KMS-11 (cell line): ENCODE measurements around the gene CBR4.

ENCODE experiments used
- H2AFZ ChIP-seq: fragments of 200-600 bp; sonication (generic); 2 replicates; pipeline ENCODE4 v1.6.1; 2016; ENCODE audit warnings: antibody characterized with exemption, mixed run types, low read depth
- H3K27ac ChIP-seq: fragments of 200-600 bp; sonication (generic); 2 replicates; pipeline ENCODE4 v1.6.1; 2016; ENCODE audit warnings: mild to moderate bottlenecking, mixed run types
- H3K27me3 ChIP-seq: fragments of 200-600 bp; sonication (generic); 2 replicates; pipeline ENCODE4 v1.6.1; 2017; ENCODE audit warnings: mild to moderate bottlenecking, low read depth, mixed run types, moderate library complexity; ENCODE audit not compliant: insufficient read depth
- H3K36me3 ChIP-seq: fragments of 200-600 bp; sonication (generic); 2 replicates; pipeline ENCODE4 v1.6.1; 2017; ENCODE audit warnings: mild to moderate bottlenecking, mixed run types; ENCODE audit not compliant: insufficient read depth
- H3K4me1 ChIP-seq: fragments of 200-600 bp; sonication (generic); 2 replicates; pipeline ENCODE4 v1.6.1; 2016; ENCODE audit warnings: mild to moderate bottlenecking, low read depth, mixed run types; ENCODE audit not compliant: poor library complexity, severe bottlenecking
- H3K4me2 ChIP-seq: fragments of 200-600 bp; sonication (generic); 2 replicates; pipeline ENCODE4 v1.7.0; 2016; ENCODE audit warnings: mild to moderate bottlenecking, mixed run types
- H3K4me3 ChIP-seq: fragments of 200-600 bp; sonication (generic); IDR thresholded peaks from 2 replicates; pipeline ENCODE4 v1.6.1; 2017; ENCODE audit warnings: low read depth, low read length, mixed read lengths; ENCODE audit not compliant: insufficient read depth
- H3K79me2 ChIP-seq: fragments of 200-600 bp; sonication (generic); 2 replicates; pipeline ENCODE4 v1.6.1; 2016; ENCODE audit warnings: low read depth, mixed run types; ENCODE audit not compliant: insufficient read depth
- H3K9ac ChIP-seq: fragments of 200-600 bp; sonication (generic); 2 replicates; pipeline ENCODE4 v1.6.1; 2016; ENCODE audit warnings: mild to moderate bottlenecking, mixed run types
- H4K20me1 ChIP-seq: fragments of 200-600 bp; sonication (generic); 2 replicates; pipeline ENCODE4 v1.6.1; 2016; ENCODE audit warnings: mild to moderate bottlenecking, mixed run types; ENCODE audit not compliant: insufficient read depth
- CTCF ChIP-seq: fragments of 200-600 bp; sonication (generic); conservative IDR thresholded peaks from 2 replicates; pipeline ENCODE4 v1.6.1; 2017; ENCODE audit warnings: low read depth, mild to moderate bottlenecking, antibody characterized with exemption, low read length, moderate library complexity, mixed read lengths

CBR4 gene

GRCh38 chr4:169030562-169030982 is 20.5 kb upstream of the CBR4 start:
- TF ChIP-seq CTCF: no peak
- Histone ChIP-seq H3K36me3 (no peaks in the 10 kb centered on the region), H3K4me3 (no peak overlapping the region), H3K79me2 (no peaks in the 10 kb centered on the region), H3K9ac (no peak overlapping the region), H3K4me1 (no peaks in the 10 kb centered on the region), H4K20me1 (no peaks in the 10 kb centered on the region), H3K4me2 (no peak overlapping the region), H2AFZ (no peak overlapping the region), H3K27ac (no peak overlapping the region), H3K27me3 (no peaks in the 10 kb centered on the region)

GRCh38 chr4:169029947-169030346 is 19.9 kb upstream of the CBR4 start:
- Histone ChIP-seq H4K20me1 (no peaks in the 10 kb centered on the region), H3K27ac (no peak overlapping the region), H2AFZ (no peak overlapping the region), H3K4me3 (no peak overlapping the region), H3K4me1 (no peaks in the 10 kb centered on the region), H3K4me2 (no peak overlapping the region), H3K9ac (no peak overlapping the region), H3K79me2 (no peaks in the 10 kb centered on the region), H3K36me3 (no peaks in the 10 kb centered on the region), H3K27me3 (no peaks in the 10 kb centered on the region)
- no peak for TF ChIP-seq CTCF

- Histone ChIP-seq H3K9ac (no peak overlapping the region), H3K4me1 (no peaks in the 10 kb centered on the region), H3K27ac (no peak overlapping the region), H3K36me3 (no peaks in the 10 kb centered on the region), H3K4me2 (no peak overlapping the region), H3K79me2 (no peaks in the 10 kb centered on the region), H3K4me3 (no peak overlapping the region), H4K20me1 (no peaks in the 10 kb centered on the region), H2AFZ (no peak overlapping the region), H3K27me3 (no peaks in the 10 kb centered on the region)
- TF ChIP-seq CTCF: no peak
Measured at GRCh38 chr4:169027663-169028062, 17.6 kb upstream of the CBR4 start.

GRCh38 chr4:169025184-169025583 is 15.1 kb upstream of the CBR4 start:
- no peak overlapping the region for H2AFZ ChIP-seq
- no peaks in the 10 kb centered on the region for H4K20me1 ChIP-seq
- no peaks in the 10 kb centered on the region for H3K27me3 ChIP-seq
- no peaks in the 10 kb centered on the region for H3K36me3 ChIP-seq
- TF ChIP-seq CTCF: no peak
- H3K79me2 ChIP-seq: no peaks in the 10 kb centered on the region
- no peak overlapping the region for H3K9ac ChIP-seq
- no peak overlapping the region for H3K27ac ChIP-seq
- no peaks in the 10 kb centered on the region for H3K4me1 ChIP-seq
- H3K4me2 ChIP-seq: no peak overlapping the region
- H3K4me3 ChIP-seq: no peak overlapping the region

- Histone ChIP-seq H2AFZ (no peak overlapping the region), H4K20me1 (no peaks in the 10 kb centered on the region), H3K27ac (no peak overlapping the region), H3K36me3 (no peaks in the 10 kb centered on the region), H3K9ac (no peak overlapping the region), H3K4me1 (no peaks in the 10 kb centered on the region), H3K27me3 (no peaks in the 10 kb centered on the region), H3K4me2 (no peak overlapping the region), H3K79me2 (no peaks in the 10 kb centered on the region), H3K4me3 (no peak overlapping the region)
- peak; percentile 69 for TF ChIP-seq CTCF
Measured at GRCh38 chr4:169024762-169025161, 14.7 kb upstream of the CBR4 start.
